ENCODE results near the gene WNT6.

The WNT6 gene

DNA sequence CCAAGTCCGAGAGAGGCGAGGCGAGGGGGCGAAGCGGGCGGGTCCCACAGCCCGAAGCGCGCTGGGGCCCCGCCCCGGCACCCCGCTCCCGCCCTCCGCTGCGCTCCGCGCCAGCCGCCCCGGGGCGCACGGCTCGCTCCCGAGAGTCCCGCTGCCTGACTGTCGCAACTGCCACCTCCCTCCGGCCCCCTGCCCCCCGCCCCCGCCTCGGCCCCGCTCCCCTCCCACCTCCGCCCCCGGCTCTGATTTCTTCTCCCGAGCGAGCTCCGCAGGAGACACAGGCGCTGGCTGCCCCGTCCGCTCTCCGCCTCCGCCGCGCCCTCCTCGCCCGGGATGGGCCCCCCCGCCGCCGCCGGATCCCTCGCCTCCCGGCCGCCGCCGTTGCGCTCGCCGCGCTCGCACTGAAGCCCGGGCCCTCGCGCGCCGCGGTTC lies at the start of gene WNT6:
WNT6 (plus strand) TSS at position 250 of the 432 bp plus-strand sequence. CDS start 233 bp downstream, outside the sequence.
- no peak for DNase-seq (ENCODE audit: low read depth in 2 of 2)

DNA sequence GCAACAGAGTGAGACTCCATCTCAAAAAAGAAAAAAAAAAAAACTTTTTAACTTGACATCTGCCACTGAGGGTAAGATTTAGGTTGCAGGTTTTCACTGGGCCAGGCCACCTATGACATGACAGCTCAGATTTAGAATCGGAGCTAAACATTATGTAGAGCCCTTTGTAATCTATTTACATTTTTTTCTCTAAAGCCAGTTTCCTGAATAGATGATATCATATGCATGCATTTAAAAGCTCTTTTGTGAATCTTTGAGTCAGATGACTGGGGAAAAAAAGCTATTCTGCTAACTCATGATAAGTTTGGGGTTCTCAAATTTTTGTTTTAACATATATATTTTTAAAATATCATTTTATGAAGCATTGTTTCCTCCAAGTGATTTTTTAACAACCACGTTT lies 49.3 kb upstream of the WNT6 start:
- DNase-seq (ENCODE audit: low read depth in 2 of 2), result no peak

DNA sequence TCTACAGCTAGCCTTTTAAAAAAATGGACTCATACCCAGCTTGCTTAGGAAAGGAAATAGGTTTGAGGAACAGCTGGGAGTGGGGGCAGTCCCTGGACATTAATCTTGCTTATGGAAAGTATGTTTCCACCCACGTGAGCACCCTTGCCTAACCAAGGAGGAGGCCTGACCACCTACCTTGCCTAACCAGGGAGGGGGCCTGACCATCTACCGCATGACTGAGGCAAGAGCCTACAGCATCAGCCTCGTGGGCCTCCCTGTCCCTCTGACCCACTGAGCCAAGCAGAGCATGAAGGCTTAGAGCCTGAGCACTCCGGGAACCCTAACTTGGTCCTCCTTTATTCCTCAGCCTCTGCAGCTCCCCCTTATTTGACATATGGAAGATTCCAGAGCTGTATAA lies 48.2 kb upstream of the WNT6 start:
- no peak for DNase-seq (ENCODE audit: low read depth in 2 of 2)

DNA sequence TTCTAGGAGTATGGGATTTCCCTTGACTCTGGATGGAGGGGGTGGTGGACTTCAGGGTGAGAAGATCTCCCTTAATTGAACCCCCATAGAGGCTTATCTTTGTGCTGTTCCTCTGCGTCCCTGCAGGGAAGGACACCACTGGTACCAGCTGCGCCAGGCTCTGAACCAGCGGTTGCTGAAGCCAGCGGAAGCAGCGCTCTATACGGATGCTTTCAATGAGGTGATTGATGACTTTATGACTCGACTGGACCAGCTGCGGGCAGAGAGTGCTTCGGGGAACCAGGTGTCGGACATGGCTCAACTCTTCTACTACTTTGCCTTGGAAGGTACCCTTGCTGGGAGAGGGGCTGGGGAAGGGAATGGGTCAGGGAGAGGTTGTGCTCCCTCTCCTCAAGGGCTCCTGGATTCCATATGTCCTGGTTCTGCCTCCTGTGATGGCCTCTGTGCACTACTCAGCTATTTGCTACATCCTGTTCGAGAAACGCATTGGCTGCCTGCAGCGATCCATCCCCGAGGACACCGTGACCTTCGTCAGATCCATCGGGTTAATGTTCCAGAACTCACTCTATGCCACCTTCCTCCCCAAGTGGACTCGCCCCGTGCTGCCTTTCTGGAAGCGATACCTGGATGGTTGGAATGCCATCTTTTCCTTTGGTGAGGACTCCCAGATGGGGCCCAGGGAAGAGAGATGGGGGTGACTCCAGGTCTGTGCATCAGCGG lies 47.3 kb upstream of the WNT6 start:
- no peak for DNase-seq (ENCODE audit: low read depth in 2 of 2)

DNA sequence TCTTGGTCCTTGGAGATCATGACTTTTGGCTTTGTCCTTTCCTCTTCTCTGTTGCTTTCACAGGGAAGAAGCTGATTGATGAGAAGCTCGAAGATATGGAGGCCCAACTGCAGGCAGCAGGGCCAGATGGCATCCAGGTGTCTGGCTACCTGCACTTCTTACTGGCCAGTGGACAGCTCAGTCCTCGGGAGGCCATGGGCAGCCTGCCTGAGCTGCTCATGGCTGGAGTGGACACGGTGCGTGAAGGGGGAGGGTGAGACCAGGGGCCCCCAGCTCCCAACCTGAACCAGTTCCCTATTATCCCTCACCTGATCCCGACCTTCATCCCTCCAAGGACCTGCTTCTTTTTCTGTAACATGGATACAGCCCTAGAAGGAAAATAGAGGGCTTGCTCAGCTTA lies 46.7 kb upstream of the WNT6 start:
- no peak for DNase-seq (ENCODE audit: low read depth in 2 of 2)

DNA sequence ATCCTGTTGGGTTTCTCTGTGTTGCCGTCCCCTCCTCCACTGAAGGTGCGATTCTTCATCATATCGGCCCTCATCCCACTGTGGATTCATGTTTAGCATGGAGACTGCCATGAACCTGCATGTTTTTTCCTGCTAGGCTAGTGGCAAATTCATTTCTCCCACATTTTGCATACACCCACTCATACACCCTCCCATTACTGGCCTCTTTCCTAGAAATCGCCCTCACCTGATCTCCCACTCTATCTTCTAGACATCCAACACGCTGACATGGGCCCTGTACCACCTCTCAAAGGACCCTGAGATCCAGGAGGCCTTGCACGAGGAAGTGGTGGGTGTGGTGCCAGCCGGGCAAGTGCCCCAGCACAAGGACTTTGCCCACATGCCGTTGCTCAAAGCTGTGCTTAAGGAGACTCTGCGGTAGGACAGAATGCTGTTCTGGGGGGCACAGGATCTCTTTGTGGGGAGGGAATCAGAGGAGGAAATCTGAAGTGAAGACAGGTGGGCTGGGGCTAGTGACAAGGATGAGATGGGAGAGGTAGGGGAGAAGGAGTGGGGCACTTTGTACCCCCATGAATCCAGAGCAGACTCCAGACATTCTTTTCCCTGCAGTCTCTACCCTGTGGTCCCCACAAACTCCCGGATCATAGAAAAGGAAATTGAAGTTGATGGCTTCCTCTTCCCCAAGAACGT lies 45.7 kb upstream of the WNT6 start:
- no peak for DNase-seq (ENCODE audit: low read depth in 2 of 2)

DNA sequence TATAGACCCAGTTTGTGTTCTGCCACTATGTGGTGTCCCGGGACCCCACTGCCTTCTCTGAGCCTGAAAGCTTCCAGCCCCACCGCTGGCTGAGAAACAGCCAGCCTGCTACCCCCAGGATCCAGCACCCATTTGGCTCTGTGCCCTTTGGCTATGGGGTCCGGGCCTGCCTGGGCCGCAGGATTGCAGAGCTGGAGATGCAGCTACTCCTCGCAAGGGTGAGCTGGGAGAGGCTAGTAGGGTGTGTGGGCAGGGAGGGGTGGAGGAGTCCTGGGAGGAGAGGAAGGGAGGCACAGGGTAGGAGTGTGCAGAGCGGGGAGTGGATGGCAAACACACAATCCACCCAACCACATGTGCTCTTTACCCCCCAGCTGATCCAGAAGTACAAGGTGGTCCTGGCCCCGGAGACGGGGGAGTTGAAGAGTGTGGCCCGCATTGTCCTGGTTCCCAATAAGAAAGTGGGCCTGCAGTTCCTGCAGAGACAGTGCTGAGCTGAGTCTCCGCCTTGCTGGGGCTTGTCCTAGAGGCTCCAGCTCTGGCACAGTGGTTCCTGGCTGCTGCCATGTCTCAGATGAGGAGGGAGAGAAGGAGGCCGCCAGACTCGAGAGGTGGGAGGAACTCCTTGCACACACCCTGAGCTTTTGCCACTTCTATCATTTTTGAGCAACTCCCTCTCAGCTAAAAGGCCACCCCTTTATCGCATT lies 44.9 kb upstream of the WNT6 start:
- DNase-seq (ENCODE audit: low read depth in 2 of 2), result no peak

DNA sequence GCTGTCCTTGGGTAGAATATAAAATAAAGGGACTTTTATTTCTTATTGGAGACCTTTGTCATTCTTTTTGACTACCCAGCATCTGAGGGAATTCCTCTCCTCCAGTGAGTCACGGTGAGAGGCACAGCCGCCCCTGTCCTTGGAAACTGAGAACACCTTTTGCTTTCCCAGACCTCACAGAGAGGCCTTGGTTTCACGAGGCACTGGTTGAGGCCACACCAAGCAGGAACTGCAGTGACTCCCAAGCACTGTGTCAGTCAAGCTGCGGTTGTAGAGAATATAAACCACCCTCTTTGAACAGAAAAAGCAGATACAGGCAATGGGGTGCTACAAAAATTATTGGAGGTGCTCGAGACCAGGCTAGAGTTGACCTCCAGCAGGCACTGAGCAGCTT lies 44.4 kb upstream of the WNT6 start:
- DNase-seq (ENCODE audit: low read depth in 2 of 2), result no peak

DNA sequence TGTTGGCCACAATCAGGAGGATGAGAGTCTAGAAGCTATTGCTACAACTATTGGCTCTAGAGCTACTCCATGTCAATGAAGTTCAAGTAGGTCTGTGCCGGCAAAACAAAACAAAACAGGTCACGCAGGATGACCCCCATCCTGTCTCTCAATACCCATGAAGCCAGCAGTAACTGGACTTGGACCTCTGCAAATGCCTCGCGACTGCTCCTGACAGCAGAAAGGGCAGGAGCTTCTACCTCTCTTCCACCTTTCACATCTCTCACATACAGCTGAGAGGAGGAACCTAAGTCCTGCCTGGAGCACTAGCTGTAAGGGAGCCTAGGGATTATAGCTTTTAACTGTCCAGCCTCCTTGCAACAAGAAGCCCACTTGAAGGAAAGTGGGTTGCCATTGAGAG lies 44.0 kb upstream of the WNT6 start:
- DNase-seq (ENCODE audit: low read depth in 2 of 2), result no peak

DNA sequence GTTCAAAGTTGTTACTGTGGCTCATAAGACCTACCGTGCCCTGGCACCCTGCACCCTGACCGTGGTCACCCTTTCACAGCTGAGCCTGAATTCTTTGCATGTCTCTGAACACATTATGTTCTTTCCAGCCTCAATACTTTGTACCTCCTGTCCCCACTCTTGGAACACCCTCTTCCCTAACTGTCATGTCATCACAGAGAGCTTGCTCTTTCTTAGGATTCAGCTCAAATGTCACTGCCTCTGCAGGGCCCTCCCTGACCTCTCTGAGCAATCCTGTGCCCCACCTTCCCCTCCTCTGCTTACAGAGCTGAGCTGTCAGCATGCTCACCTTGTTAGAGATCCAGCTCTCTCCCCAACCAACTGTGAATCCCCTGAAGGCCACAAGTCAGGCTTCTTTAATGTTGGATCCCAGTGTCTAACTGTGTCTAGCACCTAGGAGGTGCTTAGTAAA lies 43.0 kb upstream of the WNT6 start:
- DNase-seq (ENCODE audit: low read depth in 2 of 2), result no peak

DNA sequence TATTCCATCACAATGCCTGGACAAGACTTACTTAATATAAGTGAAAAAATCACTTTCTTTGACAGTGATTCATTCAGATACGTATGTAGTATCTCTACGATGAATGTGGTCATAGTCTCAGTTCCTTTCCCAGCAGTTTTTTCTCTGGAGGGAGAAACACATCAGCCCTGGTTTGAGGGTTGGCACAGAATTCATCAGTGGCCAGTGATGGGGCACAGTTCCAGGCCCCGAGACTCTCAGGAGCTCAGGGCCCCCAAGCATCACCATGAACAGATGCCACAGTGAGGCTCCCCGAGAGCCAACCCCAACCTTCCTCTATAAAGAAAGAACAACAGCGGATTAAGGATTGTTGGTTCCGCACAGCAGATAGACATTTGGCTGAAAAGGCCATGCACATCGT lies 40.5 kb upstream of the WNT6 start:
- no peak for DNase-seq (ENCODE audit: low read depth in 2 of 2)

DNA sequence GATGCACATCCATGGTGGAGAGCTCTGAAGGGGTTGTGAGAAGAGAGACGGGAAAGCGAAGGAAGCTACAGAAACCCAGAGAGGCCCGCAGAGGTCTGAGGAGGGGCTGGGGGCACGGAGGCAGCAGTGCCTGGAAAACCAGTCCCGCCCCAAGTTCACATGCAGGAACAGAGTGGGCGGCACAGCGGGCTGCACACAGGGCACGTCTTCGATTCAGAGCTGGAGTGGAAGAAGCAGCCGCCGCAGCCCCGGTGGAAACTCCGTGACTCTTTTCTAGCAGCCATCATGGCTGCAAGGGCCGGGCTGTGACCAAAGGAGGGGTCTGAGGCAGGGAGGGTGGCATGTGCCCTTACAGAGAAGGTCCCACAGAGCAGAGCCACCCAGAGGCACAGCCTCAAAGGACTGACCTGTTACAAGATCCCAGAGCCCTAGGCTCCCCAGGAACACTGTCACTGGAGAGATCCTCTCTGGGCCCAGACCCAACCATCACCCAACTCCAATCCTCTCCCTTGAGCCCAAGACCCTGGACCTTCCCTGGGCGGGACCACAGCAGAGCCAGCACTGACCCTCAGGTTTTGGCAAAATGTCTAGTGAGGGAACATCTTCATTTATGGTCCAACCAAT lies 38.7 kb upstream of the WNT6 start:
- DNase-seq (ENCODE audit: low read depth in 2 of 2), result no peak

DNA sequence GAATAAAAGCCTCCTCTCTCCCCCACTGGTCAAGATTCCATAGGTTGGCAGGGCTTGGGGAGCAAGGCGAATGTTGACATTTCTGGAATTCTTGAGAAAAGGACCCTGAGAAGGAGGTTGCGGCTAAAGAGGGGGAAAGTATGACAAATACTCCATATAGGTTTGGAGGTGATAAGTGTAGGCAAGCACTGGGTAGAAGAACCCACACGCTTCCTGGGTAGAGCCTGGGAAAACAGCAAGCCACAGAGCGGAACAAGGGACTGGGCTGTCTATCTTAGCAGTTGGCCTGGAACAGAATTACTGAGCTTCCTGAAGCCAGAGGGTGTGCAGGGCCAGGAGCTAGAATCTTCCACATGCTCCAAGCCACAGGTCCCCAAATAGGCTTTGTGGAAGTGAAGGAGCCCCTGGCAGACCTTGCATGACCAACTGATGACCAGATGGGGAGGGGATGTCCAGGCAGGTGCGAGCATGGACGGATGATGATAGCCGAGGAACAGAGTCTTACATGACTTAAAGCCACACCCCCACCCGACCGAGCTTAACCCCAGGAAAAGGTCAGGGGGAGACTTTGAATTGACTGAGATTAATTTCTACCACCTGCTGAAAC lies 37.9 kb upstream of the WNT6 start:
- no peak for DNase-seq (ENCODE audit: low read depth in 2 of 2)

DNA sequence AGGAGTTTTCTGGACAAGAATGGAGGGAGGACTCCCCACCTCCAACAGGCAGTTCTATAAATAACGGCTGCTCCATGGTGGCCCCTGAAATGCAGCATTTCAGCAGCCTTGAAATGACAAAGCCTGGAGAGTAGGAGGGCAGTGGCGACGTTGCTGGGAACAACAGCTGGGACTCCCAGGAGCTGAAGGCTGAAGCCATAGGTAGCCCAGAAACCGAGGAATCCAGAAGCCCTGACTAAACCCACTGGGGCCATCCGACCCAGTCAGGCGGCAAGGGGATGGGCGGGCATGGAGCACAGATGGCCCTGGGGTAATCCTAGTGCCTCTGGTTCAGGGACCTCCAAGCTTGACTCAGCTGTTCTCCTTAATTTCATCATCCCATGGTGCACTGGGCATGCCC lies 37.0 kb upstream of the WNT6 start:
- DNase-seq (ENCODE audit: low read depth in 2 of 2), result no peak

DNA sequence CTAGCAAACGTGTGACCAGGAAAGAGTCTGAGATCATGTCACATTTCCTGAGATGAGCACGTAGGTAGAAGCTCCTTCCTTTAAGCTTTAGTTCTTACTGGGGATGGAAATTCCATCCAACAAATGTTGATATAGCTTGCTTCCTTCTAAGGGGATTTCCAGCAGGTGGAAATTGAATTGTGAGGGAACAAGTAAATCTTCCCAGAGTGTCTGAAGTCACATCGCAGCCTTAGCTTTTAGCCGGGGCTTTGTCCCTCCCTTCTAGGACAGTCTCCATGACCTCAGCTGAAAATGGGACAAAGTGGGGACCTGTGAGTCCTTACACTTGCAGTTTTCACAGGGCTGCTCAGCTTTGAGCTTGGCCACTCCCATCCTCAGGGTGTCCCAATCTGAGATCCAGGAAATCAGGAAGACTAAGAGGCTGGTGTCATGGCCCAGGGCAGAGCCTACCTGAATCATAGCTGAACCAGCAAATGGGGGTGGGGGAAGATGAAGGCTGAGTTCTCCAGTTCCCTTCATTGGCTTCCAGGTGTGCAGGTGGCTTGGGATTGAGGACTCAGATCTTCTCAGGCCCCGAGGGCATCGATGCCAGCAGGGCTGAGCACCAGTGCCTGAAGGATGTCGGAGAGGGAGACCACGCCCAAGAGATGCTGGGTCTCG lies 36.3 kb upstream of the WNT6 start:
- DNase-seq (ENCODE audit: low read depth in 2 of 2), result no peak

DNA sequence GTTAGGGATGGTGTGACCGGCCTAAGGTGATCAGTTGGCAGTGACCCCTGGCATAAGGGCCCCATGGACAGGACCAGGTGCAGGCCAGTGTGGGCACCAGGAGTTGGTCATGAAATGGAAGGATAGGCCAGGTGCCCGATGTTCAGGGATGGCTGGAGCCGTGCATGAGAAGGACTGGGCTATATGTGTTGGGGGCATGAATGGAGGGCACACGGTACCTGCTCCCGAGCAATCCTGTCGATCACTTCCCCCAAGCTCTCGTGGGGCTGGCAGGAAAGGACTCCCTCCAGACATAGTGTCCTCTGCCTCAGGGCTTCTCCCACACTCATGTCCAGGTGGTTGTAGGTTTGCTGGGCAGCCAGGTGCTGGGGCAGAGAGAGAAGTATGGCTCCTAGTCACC lies 35.6 kb upstream of the WNT6 start:
- no peak for DNase-seq (ENCODE audit: low read depth in 2 of 2)

DNA sequence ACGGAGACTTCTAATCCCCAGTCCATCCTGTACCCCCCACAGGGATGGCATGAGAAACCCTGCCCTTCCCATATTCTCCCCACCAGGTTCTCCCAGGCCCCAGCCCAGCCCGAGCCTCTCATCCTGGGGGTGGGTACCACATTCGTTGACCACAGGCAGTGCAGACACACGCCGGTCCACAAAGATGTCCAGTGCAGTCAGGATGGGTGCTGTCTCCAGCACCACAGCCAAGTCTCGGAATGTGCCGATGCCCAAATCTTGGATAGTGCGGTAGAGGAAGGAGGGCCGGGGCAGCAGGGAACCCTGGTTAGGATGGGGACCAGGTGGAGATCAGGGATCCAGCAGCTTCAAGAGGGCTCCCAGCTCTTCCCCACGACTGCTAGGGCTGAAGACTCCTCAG lies 32.8 kb upstream of the WNT6 start:
- no peak for DNase-seq (ENCODE audit: low read depth in 2 of 2)

DNA sequence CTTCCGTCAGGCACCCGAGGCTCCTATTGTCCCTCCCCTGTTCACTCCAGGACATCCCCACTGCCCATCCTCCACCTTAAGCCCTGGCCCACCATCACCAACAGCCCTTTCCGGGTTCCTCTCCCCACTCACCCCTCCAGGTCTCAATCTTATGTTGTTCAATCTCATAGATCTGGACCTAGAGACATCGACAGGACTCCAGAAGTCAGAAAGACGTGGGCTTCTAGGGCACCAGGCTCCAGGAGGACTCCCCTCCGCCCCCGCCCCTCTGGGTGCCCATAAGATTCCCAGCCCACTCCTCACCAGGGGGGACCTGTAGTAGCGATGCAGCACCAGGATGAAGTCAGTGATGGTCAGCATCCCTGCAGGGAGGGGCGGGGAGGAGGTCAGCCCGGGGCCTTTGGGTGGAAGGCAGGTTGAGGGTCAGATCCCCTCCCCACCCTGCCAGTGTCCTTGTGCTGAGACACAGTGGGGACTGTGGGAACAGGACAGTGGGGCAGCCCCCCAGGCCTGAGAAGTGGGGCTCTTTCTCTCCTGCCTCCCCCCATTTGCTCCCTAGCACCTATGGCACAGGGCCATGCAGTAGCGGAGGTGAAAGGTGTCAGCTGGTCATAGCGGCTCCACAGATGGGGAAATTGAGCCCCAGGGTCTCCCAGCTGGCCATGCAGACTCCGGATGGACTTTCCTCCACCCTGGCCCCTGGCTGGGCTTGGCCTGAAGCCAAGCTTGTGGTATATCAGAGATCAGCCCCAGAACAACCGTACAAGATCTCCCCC lies 31.7 kb upstream of the WNT6 start:
- DNase-seq (ENCODE audit: low read depth in 2 of 2), result no peak

DNA sequence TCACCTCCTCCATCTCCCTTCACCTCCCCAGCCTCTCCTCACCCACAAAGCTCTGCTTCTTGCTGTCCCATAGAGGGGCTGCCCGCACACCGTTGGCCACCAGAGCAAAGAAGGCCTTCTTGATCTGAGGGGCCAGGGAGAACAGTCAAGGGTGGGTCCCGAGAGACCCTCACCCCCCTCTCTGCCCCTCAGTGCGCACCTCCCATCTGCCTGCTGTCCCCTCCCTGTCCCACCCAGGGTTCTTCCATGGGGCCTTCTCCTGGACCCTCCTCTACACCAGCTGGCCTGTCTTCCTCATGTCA lies 31.2 kb upstream of the WNT6 start:
- DNase-seq (ENCODE audit: low read depth in 2 of 2), result no peak

DNA sequence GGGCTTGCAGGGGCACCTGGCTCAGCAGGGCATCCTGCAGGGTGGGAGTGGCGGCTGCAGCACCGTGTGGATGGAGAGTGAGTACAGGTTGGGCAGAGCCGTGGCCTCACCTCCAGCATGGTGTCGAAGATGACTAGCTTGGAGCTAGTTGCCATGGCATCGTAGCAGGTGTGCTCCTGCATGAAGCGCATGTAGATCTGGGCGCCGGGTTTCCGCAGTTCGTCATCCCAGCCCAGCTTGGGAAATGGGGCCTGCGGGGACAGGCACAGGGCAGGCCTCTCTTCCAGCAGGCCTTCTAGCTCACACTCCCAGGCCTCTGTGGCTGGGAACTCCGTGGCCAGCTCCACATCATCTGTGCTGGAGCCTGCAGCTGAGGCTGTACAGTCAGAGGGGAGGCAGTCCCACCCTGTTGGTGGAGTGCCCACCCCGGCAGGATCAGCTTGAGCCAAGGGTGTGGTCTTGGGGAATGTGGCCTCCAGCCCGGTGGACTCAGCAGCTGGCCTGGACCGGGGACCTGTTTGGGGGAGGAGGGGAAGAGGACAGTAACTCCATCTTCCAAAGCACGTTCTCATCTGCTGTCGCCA lies 29.6 kb upstream of the WNT6 start:
- DNase-seq (ENCODE audit: low read depth in 2 of 2), result no peak
